Sigmoid colon (tissue), 3 donors: Measurements from ENCODE around the gene SYT8.
"Not testable (repeated sequence)": the region's sequence is repeated elsewhere in the genome, so short reads cannot be mapped to it uniquely, and the experiment has no call there.

Source experiments
- POLR2A ChIP-seq, 2 donors: fragments of 450-650 bp; IDR thresholded peaks; one replicate each; pipeline ENCODE4 v1.6.1; 2016; ENCODE audit warnings: antibody characterized with exemption in 2 of 2, mild to moderate bottlenecking in 2 of 2, moderate library complexity in 2 of 2
- TF ChIP-seq, protein P1 (sequence below), 4 experiments: fragments of 450-650 bp in 3 of 4; fragments of 200-600 bp in 1 of 4; IDR thresholded peaks; one replicate each; pipeline ENCODE4 v1.5.1; 2016 to 2019; ENCODE audit warnings: antibody characterized with exemption in 4 of 4, mild to moderate bottlenecking in 3 of 4, moderate library complexity in 2 of 4

GRCh38 chr11:1873813-1874150 lies 39.0 kb downstream of the SYT8 start:
- not testable (repeated sequence) for TF ChIP-seq POLR2A (IDR thresholded peaks at IDR 0.05)
- TF ChIP-seq, protein P1, sequence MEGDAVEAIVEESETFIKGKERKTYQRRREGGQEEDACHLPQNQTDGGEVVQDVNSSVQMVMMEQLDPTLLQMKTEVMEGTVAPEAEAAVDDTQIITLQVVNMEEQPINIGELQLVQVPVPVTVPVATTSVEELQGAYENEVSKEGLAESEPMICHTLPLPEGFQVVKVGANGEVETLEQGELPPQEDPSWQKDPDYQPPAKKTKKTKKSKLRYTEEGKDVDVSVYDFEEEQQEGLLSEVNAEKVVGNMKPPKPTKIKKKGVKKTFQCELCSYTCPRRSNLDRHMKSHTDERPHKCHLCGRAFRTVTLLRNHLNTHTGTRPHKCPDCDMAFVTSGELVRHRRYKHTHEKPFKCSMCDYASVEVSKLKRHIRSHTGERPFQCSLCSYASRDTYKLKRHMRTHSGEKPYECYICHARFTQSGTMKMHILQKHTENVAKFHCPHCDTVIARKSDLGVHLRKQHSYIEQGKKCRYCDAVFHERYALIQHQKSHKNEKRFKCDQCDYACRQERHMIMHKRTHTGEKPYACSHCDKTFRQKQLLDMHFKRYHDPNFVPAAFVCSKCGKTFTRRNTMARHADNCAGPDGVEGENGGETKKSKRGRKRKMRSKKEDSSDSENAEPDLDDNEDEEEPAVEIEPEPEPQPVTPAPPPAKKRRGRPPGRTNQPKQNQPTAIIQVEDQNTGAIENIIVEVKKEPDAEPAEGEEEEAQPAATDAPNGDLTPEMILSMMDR (IDR thresholded peaks at IDR 0.05), result not testable (repeated sequence)
